ENCODE data around the gene LHX2. TPM values are rescaled to one million over a fixed set of nuclear protein-coding genes. Genes with fewer than 3 reads are reported as not detected.

LHX2 gene
- total and polyA plus RNA-seq, 9 of the 15 experiments (the other 6 are each of a cell fraction or from before 2014, with no cell fraction given), result 0.07 TPM; not detected in 8

GRCh38 chr9:124041817-124042116 is 30.2 kb downstream of the LHX2 start:
- in situ Hi-C loops (cut with MboI) (no loop called here), intact Hi-C loops (cut with micrococcal nuclease) (loop anchor here (2.0 kb wide), 2 partner anchors 497 to 639 kb away; no protein-coding TSS in a partner anchor)
- DNase-seq (ENCODE audit: extremely low read depth in 1 of 4, low spot score in 3 of 4) (no peak), FAIRE-seq (no peak), ATAC-seq (no peak)
- Histone ChIP-seq H2AFZ (ENCODE audit: low read depth, low read length) (no peak overlapping the region), H3K4me3 (no peak overlapping the region), H4K20me1 (replicated peaks; ENCODE audit: control insufficient read depth, insufficient read depth, low read length) (peaks cover 18% of the 10 kb centered on the region), H3K79me2 (ENCODE audit: control insufficient read depth, insufficient read depth, low read length) (no peaks in the 10 kb centered on the region), H3K27me3 (ENCODE audit: control insufficient read depth in 2 of 2, insufficient read depth in 2 of 2, low read length in 2 of 2) (peaks cover 9 to 64% of the 10 kb centered on the region in 2 experiments; a peak in 4 of 5 replicates), H3K9me1 (ENCODE audit: control insufficient read depth, insufficient read depth, low read length) (no peaks in the 10 kb centered on the region), H3K9me3 (replicated peaks; ENCODE audit: control insufficient read depth, insufficient read depth, low read depth, low read length) (no peaks in the 10 kb centered on the region), H3K4me2 (ENCODE audit: insufficient read depth, low read length) (no peak overlapping the region), H3K36me3 (ENCODE audit: control insufficient read depth, insufficient read depth, low read length) (no peaks in the 10 kb centered on the region), H3K4me1 (replicated peaks in 1 of 2; ENCODE audit: control insufficient read depth in 2 of 2, insufficient read depth in 2 of 2, low read length in 2 of 2) (peaks cover 2 to 20% of the 10 kb centered on the region in 2 experiments; a peak in 4 of 5 replicates), H3K9ac (ENCODE audit: insufficient read depth in 1 of 2, low read depth in 2 of 2, low read length in 2 of 2) (no peak overlapping the region), H3K27ac (ENCODE audit: extremely low read depth, low read depth, low read length) (no peak overlapping the region)
- CTCF ChIA-PET (ENCODE audit: low intra/inter-chr PET ratio), result interaction anchor here (1.9 kb wide), 1 partner anchor 497 kb away, joined by 27 read pairs; no protein-coding TSS in a partner anchor
- no TSS peak for BruUV-seq (replicated peaks)
- POLR2A ChIA-PET, result interaction anchor here (0.7 to 1.0 kb wide), 2 partner anchors 305 to 410 kb away, joined by 3 read pairs; no protein-coding TSS in a partner anchor
- TF ChIP-seq POLR2H (tag; IDR thresholded peaks at IDR 0.05; ENCODE audit: low read depth) (no peak), CHCHD3 (CRISPR knock-in tag; IDR thresholded peaks at IDR 0.05) (no peak), DEAF1 (CRISPR knock-in tag; IDR thresholded peaks at IDR 0.05) (no peak), PATZ1 (CRISPR knock-in tag; IDR thresholded peaks at IDR 0.05; ENCODE audit: borderline replicate concordance) (no peak), FOS (IDR thresholded peaks at IDR 0.05; ENCODE audit: extremely low read depth, insufficient read length) (no peak)
- WGBS (ENCODE audit: insufficient coverage, low coverage, missing lambda C conversion rate), result 0% methylated on average over 2 of the region's 4 CpGs
